Raji (cell line): ENCODE results near the gene PPM1H.

ENCODE experiments used
- POLR2A ChIP-seq: IDR thresholded peaks from 2 replicates; pipeline ENCODE4 v1.6.1; 2011; ENCODE audit warnings: low read depth, low read length, control low read depth; ENCODE audit not compliant: insufficient read depth

The PPM1H gene

GRCh38 chr12:62866451-62867082 lies 68.4 kb downstream of the PPM1H start:
- TF ChIP-seq POLR2A = no peak

GRCh38 chr12:62865937-62866336 lies 69.0 kb downstream of the PPM1H start:
- no peak for TF ChIP-seq POLR2A

- no peak for TF ChIP-seq POLR2A
Measured at GRCh38 chr12:62865065-62865464, 69.9 kb downstream of the PPM1H start.

DNA sequence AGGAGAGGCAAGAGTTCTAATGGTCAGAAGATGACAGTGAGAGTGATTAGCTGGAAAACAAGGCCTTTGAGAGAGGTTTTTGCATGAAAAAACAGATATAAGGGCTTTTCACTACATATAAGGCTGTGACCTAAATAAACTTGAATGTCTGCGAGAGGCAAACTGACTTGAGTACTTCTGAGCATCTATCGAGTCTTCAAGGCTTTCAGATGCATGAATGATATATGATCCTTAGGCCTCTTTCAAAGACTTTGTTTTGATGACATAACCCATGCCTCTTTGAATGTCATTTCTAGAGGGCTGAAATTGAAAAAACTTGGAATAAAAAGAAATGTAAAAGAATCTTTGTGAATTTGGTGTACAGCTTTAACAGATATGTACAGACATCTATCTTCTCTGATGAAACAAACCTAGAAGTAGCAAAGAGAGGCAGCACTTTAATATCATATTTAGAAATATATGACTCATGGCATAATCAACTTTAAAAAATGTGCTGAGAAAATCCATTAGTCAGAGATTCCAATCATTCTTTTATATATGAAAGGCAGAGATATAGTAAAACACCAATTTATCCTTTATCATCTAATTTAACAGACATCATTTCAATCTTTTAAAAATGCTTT lies 72.6 kb downstream of the PPM1H start:
- no peak for TF ChIP-seq POLR2A

DNA sequence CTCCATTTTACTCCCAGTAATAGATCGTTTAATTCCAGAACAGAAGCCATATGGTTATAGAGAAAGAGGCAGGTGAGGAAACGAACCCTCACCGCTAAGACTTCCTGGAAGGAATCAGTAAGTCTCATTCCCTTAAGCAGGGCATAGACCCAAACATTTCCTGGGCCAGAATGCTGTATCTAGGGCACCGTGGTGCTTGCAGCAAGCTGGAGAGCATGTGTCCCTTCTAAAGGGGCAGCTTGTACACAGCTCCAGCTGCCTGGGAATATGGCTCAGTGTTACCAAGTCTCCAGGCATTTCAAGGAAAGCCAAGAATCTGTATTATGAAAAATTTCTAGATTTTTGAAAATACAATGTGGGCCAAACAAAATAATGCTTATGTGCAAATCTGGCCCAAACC lies 73.4 kb downstream of the PPM1H start:
- no peak for TF ChIP-seq POLR2A

DNA sequence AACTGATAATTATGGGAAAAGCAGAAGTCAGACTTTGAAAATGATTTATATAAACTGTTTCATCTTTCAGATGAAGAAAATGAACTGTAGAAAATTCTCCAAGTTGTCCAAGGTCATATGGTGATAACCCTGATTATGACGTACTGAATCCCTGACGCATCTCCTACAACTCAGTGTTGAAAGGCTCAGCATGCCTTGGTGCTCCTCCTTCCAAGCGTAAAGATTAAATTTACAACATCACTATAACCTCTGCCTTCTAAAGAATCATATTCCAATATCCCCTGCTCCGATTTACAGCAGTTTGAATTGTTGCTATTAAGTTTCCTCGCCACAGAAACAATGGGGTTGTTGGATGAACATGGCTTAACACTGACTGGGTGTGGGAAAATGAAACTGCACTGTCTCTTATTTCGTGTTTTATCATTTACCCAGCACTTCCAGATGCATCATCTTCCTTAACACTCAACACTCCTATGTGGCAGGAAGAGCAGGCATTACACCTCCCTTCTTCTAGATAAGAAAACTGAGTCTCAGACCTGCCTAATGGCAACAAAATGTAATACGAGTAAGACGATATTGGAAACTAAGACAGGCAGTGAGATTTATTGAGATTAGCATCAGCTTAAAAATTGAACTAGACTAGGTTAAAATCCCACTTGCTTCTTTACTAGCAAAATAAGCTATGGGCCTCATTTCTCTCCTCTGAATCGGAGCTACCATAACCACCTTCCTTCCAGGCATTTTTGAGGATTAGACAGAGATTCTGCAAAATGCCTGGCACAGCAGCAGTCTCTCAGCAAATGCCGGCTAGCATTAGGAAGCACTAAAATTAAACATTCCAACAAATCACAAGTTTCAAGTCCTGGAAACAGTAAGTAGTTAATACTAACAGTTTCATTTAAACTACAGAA lies 74.2 kb downstream of the PPM1H start:
- TF ChIP-seq POLR2A = no peak

- no peak for TF ChIP-seq POLR2A
Measured at GRCh38 chr12:62860020-62860419, 74.9 kb downstream of the PPM1H start.

- no peak for TF ChIP-seq POLR2A
Measured at GRCh38 chr12:62859321-62859737, 75.6 kb downstream of the PPM1H start.

DNA sequence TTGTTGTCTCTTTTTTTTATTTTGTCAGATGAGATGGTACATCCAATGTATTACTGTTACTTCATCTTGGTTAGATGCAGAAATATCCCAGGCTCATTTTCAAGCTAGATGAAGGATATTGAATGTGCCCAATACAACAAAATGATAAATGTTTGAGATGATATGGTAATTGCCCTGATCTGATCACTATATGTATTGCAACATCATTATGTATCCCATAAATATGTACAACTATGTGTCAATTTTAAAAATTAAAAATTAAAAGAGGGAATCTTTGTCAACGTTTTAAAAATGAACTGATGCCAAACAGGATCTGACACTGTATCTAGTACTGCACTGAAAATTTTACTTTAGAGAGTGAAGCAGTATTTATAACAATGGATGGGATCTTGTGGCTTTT lies 78.5 kb downstream of the PPM1H start:
- TF ChIP-seq POLR2A = no peak

GRCh38 chr12:62854024-62854423 lies 80.9 kb downstream of the PPM1H start:
- TF ChIP-seq POLR2A = no peak

GRCh38 chr12:62849398-62849797 lies 85.6 kb downstream of the PPM1H start:
- TF ChIP-seq POLR2A = no peak

DNA sequence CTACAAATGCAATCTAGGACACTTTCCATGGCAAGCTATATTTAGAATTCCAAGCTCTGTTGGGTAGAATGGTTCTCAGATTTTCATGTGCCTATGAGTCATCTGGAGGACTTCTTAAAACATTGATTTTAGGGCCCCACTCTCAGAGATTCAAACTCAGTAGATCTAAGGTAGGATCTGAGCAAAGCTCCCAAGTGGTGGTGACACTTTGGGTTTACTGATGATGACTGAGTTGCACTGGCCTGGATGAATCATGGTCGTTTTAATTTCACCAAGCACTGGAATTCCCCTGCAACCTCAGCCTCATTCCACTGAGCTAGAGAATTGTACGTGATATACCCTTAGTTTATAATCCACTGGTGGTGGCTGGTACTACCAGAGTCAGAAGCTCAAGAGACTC lies 86.5 kb downstream of the PPM1H start:
- TF ChIP-seq POLR2A = no peak

- TF ChIP-seq POLR2A = no peak
Measured at GRCh38 chr12:62847709-62848108, 87.2 kb downstream of the PPM1H start.

GRCh38 chr12:62846491-62846890 lies 88.5 kb downstream of the PPM1H start:
- no peak for TF ChIP-seq POLR2A

- TF ChIP-seq POLR2A = no peak
Measured at GRCh38 chr12:62844915-62845314, 90.0 kb downstream of the PPM1H start.

DNA sequence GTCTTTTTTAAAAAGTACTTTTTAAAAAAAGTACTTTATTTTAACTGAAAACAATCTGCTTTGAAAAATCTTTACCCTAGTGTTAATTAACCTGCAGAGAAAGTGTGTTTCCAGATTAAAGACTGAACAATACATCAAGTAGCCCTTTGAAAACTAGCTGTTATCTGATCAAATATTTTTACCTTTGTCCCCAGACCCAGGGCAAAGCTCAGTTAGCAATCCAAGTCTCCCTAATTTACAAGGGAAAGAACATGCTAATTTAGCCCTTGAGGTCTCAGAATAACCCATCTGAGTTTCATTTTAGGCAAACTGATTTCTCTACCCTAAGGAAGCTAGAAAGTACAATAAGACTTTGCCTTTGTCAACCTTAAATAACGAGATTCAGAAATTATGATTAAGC lies 91.2 kb downstream of the PPM1H start:
- no peak for TF ChIP-seq POLR2A
